Tibial nerve (tissue), 4 donors: Measurements from ENCODE around the gene ALPK3.

Experiments used
- CTCF ChIP-seq, 5 experiments: fragments of 200-600 bp in 3 of 5; fragments of 450-650 bp in 2 of 5; sonication (generic) in 3 of 5; IDR thresholded peaks; one replicate each; pipeline ENCODE4 v1.5.1; 2016 to 2019; ENCODE audit warnings: antibody characterized with exemption in 5 of 5, mild to moderate bottlenecking in 3 of 5, moderate library complexity in 2 of 5
- EP300 ChIP-seq, 2 donors: sonication (generic); formaldehyde crosslinking; IDR thresholded peaks; one replicate each; pipeline ENCODE4 v1.6.1; 2017; ENCODE audit warnings: antibody characterized with exemption in 2 of 2, mild to moderate bottlenecking in 1 of 2
- POLR2A ChIP-seq, 2 donors: fragments of 450-650 bp; IDR thresholded peaks; one replicate each; pipeline ENCODE4 v1.6.1; 2017; ENCODE audit warnings: antibody characterized with exemption in 2 of 2, mild to moderate bottlenecking in 2 of 2, moderate library complexity in 2 of 2

- TF ChIP-seq CTCF (IDR thresholded peaks at IDR 0.05) (no peak), EP300 (IDR thresholded peaks at IDR 0.05) (no peak), POLR2A (IDR thresholded peaks at IDR 0.05) (no peak)
Observed at GRCh38 chr15:84811151-84811550, 6.0 kb upstream of the ALPK3 start.
